ENCODE data around the gene PPP1R37. TPM values are rescaled to one million over a fixed set of nuclear protein-coding genes. Genes with fewer than 3 reads are reported as not detected.

Gene PPP1R37
- total and polyA plus RNA-seq, 2 of the 8 experiments (the other 6 are each of a cell fraction or from before 2014, with no cell fraction given), result 14.6 to 25.7 TPM

DNA sequence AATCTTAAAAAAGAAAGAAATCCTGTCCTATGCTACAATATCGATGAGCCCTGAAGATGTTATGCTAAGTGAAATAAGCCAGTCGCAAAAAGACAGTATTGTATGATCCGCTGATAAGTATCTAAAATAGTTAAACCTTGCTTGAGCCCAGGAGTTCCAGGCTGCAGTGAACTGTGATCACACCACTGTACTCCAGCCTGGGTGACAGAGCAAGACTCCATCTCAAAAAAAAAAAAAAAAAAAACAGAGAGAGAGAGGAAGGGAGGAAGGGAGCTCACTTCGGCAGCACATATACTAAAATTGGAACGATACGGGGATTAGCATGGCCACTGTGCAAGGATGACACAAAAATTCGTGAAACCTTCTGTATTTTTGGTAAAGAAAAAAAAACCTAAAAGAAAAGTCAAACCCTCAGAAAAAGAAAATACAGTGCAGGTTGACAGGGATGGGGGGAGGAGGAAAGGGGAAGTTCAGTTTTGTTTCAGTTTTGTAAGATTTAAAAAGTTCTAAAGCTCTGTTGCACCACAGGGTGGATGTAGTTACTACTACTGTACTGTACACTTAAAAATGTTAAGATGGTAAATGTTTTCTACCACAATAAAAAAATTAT lies 45.7 kb upstream of the PPP1R37 start:
- no peak overlapping the region for H3K14ac ChIP-seq (ENCODE audit: insufficient read length)
- no peak overlapping the region for H3K18ac ChIP-seq (ENCODE audit: extremely low read depth, low read length)
- H3K9ac ChIP-seq (replicated peaks in 1 of 4; ENCODE audit: extremely low read depth in 1 of 4, low read depth in 3 of 4, low read length in 3 of 4), result no peak overlapping the region
- H4K5ac ChIP-seq (ENCODE audit: insufficient read length, low read depth, low read length), result no peak overlapping the region
- no peak overlapping the region for H2BK5ac ChIP-seq (ENCODE audit: low read depth, low read length)
- H4K20me1 ChIP-seq (replicated peaks in 1 of 2; ENCODE audit: control insufficient read depth in 1 of 2, insufficient read depth in 2 of 2, low read length in 2 of 2), result peaks cover 17% of the 10 kb centered on the region in 2 experiments
- no peak for DNase-seq (ENCODE audit: low read depth in 1 of 2, low spot score in 2 of 2)
- ChIA-PET POLR2A (ENCODE audit: partially characterized antibody) (interaction anchor here (0.6 to 1.2 kb wide), 5 partner anchors 9 to 220 kb away, joined by 3 read pairs; partner anchors contain the start of genes APOE, BLOC1S3 and CLASRP), CTCF (ENCODE audit: partially characterized antibody) (interaction anchor here (9.7 kb wide), 1 partner anchor 11 kb away, joined by 85 read pairs; no protein-coding TSS in a partner anchor)
- no peaks in the 10 kb centered on the region for H3K9me3 ChIP-seq (ENCODE audit: insufficient read depth in 2 of 2, low read depth in 1 of 2, low read length in 1 of 2)
- no peak overlapping the region for H4K91ac ChIP-seq (replicated peaks; ENCODE audit: insufficient read length, low read length)
- H3K56ac ChIP-seq (replicated peaks; ENCODE audit: insufficient read length, low read depth, low read length), result no peak overlapping the region
- no peak overlapping the region for H3K23ac ChIP-seq (ENCODE audit: insufficient read length)
- no peak overlapping the region for H3K4ac ChIP-seq (replicated peaks; ENCODE audit: insufficient read length, low read depth, low read length)
- no peak for FAIRE-seq
- 92% methylated on average over 4 of the region's 7 CpGs; no CpG with 5 or more reads in 1 of the 2 experiments for WGBS, 2 experiments (ENCODE audit: extremely low coverage in 1 of 2, insufficient coverage in 1 of 2, insufficient read length in 1 of 2, insufficient replicate concordance in 2 of 2, low coverage in 1 of 2, low lambda C conversion rate in 2 of 2, missing lambda C conversion rate in 1 of 2)
- no peak overlapping the region for H4K8ac ChIP-seq (ENCODE audit: extremely low read depth, insufficient read depth, low read length)
- peaks cover 11% of the 10 kb centered on the region for H3K79me1 ChIP-seq (ENCODE audit: low read depth, low read length)
- no peaks in the 10 kb centered on the region for H3K27me3 ChIP-seq (replicated peaks in 1 of 4; ENCODE audit: control insufficient read depth in 3 of 4, extremely low read depth in 1 of 4, insufficient read depth in 3 of 4, low read length in 3 of 4)
- no peak overlapping the region for H2AFZ ChIP-seq (ENCODE audit: low read length)
- no peak overlapping the region for H2BK12ac ChIP-seq (ENCODE audit: low read depth, low read length)
- H3K4me3 ChIP-seq (ENCODE audit: extremely low read depth in 1 of 4, insufficient read depth in 2 of 4, low read depth in 3 of 4, low read length in 4 of 4), result no peak overlapping the region
- H3K23me2 ChIP-seq (ENCODE audit: low read depth, low read length), result no peaks in the 10 kb centered on the region
- H3K36me3 ChIP-seq (ENCODE audit: control insufficient read depth in 2 of 4, insufficient read depth in 4 of 4, low read length in 3 of 4), result peaks cover 4 to 33% (median 17%) of the 10 kb centered on the region in 4 experiments; a peak in 7 of 8 replicates
- no peaks in the 10 kb centered on the region for H3K4me1 ChIP-seq (replicated peaks in 1 of 4; ENCODE audit: control insufficient read depth in 3 of 4, insufficient read depth in 4 of 4, low read length in 3 of 4)
- H3K4me2 ChIP-seq (ENCODE audit: insufficient read depth in 1 of 2, low read depth in 2 of 2, low read length in 2 of 2), result no peak overlapping the region
- no peak overlapping the region for H2BK15ac ChIP-seq (ENCODE audit: low read length)
- H3K27ac ChIP-seq (ENCODE audit: low read depth, low read length), result no peak overlapping the region
- no peak overlapping the region for H2BK20ac ChIP-seq (ENCODE audit: low read length)
- H2BK120ac ChIP-seq (replicated peaks; ENCODE audit: low read depth, low read length), result no peak overlapping the region
- H3K79me2 ChIP-seq (ENCODE audit: control insufficient read depth in 1 of 2, insufficient read depth in 2 of 2, low read length in 2 of 2), result peaks cover 0 to 54% of the 10 kb centered on the region in 2 experiments; a peak in 2 of 4 replicates
- no peak overlapping the region for H2AK5ac ChIP-seq (ENCODE audit: low read depth, low read length)
- TF ChIP-seq CREB1 (IDR thresholded peaks at IDR 0.05) (no peak), EZH2 (IDR thresholded peaks at IDR 0.05; ENCODE audit: low read depth, low read length, severe bottlenecking) (no peak), TAF1 (IDR thresholded peaks at IDR 0.05; ENCODE audit: low read depth, low read length) (no peak), BACH1 (IDR thresholded peaks at IDR 0.05; ENCODE audit: low read length) (no peak), EP300 (IDR thresholded peaks at IDR 0.05; ENCODE audit: borderline replicate concordance in 1 of 2, low read depth in 2 of 2, low read length in 2 of 2) (no peak)
- TF ChIP-seq, protein P1, sequence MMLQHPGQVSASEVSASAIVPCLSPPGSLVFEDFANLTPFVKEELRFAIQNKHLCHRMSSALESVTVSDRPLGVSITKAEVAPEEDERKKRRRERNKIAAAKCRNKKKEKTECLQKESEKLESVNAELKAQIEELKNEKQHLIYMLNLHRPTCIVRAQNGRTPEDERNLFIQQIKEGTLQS (IDR thresholded peaks at IDR 0.05; ENCODE audit: insufficient read depth, low read depth, low read length), result no peak
